ENCODE measurements around the gene FCHO2.

DNA sequence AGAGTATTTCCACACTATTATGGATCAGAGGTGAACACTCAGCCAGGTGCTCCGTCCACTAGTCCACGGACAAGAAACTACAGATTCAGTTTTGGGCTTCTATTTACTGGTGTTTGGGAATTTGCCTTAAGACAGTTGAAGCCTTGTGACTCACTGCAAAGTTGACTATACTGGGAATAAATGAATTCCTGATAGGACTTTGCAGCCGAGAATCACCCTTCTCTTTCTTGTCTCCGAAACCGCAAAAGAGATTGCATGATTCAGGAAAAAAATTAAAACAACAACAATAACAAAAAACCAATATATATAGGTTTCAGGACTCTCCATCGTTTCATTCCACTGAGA is 165.2 kb downstream of the FCHO2 start:
- TF ChIP-seq, protein P1, sequence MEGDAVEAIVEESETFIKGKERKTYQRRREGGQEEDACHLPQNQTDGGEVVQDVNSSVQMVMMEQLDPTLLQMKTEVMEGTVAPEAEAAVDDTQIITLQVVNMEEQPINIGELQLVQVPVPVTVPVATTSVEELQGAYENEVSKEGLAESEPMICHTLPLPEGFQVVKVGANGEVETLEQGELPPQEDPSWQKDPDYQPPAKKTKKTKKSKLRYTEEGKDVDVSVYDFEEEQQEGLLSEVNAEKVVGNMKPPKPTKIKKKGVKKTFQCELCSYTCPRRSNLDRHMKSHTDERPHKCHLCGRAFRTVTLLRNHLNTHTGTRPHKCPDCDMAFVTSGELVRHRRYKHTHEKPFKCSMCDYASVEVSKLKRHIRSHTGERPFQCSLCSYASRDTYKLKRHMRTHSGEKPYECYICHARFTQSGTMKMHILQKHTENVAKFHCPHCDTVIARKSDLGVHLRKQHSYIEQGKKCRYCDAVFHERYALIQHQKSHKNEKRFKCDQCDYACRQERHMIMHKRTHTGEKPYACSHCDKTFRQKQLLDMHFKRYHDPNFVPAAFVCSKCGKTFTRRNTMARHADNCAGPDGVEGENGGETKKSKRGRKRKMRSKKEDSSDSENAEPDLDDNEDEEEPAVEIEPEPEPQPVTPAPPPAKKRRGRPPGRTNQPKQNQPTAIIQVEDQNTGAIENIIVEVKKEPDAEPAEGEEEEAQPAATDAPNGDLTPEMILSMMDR (conservative IDR thresholded peaks at IDR 0.05 in 1 of 2, IDR thresholded peaks at IDR 0.05 in 1 of 2; ENCODE audit: extremely low read depth in 1 of 2, insufficient read depth in 1 of 2, low read depth in 1 of 2, low read length in 2 of 2): no peak
- TF ChIP-seq EZH2 (IDR thresholded peaks at IDR 0.05; ENCODE audit: borderline replicate concordance, low read length): no peak

Measured in mammary epithelial cell (primary cell).